ENCODE results near the gene STARD5.
"Not testable (repeated sequence)": the region's sequence is repeated elsewhere in the genome, so short reads cannot be mapped to it uniquely, and the experiment has no call there.

The STARD5 gene

DNA sequence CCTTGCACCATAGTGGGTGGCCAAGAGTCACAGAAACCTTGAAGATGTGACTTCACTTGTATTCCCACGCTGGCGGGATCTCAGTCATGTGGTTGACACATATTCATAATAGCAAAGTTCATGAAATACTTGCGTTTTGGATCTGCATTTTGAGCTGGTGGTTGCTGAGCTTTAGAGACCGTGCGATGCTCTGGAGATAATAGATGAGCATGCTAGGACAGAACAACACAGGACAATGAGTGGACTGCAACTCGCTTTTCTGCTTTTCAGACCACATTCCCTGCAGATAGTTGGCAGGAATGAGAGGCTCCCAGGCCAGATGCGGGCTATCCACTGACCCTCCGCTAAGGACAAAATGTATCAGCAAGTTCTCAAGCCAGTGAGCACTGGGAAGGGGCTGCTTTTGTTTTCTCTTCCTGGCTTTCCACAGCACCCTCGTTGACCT is 13.8 kb upstream of the STARD5 start:
- DNase-seq (ENCODE audit: low read depth in 2 of 3, low spot score in 2 of 3), result no peak

DNA sequence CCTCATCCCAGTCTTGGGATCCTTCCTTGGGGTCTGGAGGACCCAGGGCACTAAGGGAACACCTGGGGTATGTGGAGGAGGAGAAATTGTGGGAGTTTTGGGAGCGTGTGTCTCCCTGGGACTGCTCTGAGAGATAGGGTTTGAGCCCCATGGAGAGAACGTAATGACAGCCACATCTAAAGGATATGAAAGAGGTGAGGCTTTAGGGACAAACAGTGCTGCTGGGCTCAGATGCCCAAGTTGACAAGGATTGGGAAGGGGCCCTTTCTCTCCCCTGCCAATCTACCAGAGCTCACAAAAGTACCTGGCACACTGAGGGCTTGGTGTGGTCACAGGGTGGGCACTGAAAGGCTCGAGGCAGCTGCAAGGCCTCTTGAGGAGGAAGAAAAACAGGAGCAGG is 13.3 kb upstream of the STARD5 start:
- no peak for DNase-seq (ENCODE audit: low read depth in 2 of 3, low spot score in 2 of 3)

DNA sequence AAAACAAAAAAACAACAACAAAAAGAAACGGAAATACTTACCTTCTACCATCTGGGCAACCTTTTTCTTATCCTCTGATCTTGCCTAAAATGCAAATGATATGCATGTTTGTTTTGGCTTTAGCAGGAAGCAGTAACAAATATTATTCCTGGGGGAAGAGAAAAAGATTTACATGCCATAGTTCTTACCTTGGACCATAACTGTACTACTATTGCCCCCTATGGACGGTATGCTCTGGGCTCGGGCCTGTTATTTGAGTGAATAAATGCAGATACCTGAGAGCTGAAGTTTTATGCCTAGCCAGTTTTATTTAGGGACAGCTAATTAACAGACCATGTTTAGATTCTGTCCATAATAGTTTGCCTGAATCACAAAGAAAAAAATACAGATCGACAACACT is 12.6 kb upstream of the STARD5 start:
- no peak for DNase-seq (ENCODE audit: low read depth in 2 of 3, low spot score in 2 of 3)

DNA sequence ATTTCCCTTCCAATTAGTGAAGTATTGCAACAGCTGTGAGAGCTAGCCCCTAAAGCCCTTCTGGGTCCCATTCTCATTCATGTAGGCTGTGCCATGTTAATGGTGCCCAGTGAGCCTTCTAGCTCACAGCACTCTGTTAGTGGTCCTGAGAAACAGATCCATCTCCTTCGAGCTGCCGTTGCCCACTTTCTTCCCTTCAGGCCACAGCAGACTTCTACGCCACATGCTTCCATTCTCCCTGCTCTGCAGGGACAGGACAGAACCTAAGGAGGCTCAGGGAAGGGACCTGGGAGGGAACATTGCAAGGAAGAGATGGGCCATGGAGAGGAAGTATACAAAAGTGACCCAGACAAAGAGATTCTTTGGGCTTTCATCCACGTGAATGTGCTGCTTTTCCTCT is 11.7 kb upstream of the STARD5 start:
- no peak for DNase-seq (ENCODE audit: low read depth in 2 of 3, low spot score in 2 of 3)

DNA sequence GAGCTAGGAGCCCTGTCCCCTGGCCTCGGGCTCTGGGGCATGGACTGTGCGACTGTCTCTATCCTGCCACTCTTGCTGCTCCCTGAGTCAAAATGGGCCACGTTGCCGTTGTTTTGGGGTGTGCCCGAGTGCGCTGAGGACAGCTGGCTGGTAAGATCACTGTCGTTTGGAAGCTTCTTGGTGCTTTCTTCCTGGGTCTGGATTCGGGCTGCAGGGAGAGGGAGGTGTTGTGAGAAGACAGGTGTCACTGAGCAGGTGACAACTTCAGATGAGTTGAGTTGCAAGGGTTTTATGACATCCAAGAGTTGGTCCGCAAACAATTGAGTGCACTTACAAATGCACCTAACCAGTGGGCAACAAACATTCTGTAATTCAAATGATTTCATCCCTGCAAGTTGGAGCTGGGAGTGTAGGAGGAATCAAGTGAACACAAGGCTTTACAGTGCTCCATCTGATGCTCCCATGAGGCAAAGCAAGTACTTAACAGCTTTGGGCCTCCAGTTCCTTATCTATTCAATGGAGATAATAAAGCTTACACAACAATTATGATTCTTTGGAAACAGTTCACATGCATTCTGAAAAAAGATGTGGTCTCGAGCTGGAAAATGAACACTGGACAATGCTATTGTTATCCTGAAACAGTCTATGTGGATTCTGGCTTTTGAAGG is 11.0 kb upstream of the STARD5 start:
- no peak for DNase-seq (ENCODE audit: low read depth in 2 of 3, low spot score in 2 of 3)

DNA sequence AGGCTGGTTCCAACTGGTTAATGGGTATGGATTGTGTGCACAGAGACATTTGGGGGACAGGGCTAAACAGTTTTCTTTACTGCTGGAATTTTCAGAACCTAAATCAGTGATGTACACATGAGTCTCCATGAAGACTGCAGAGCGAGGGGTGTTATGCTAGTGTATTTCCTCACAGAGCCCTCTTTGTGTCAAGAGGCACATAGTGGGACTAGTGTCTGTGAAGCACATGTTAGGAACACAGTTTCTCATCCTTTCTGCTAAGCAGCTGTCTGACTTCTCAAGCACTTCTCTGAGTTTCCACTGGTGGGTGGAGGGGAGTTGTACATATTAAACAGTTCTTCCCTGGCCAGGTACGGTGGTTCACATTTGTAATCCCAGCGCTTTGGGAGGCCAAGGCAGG is 9.4 kb upstream of the STARD5 start:
- DNase-seq (ENCODE audit: low read depth in 2 of 3, low spot score in 2 of 3), result no peak

DNA sequence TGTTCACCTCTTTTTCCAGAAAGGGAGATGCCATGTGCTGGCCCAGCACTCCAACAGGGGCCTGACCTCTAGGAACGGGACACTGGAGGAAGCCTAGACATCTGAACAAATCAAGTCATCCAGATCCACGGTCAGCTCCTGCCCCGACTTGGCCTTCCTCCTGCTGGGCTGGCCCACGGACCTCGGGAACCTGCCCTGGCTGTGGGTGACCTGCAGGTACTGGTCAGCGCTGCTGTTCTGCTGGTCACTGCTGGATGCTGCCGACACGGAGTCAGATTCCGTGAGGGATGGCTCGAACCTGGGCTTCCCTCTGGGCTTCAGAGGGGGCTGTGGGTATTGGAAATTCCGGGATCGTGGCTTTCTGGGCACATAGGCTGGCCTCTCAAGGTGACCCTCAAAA is 8.4 kb upstream of the STARD5 start:
- DNase-seq (ENCODE audit: low read depth in 2 of 3, low spot score in 2 of 3), result no peak

DNA sequence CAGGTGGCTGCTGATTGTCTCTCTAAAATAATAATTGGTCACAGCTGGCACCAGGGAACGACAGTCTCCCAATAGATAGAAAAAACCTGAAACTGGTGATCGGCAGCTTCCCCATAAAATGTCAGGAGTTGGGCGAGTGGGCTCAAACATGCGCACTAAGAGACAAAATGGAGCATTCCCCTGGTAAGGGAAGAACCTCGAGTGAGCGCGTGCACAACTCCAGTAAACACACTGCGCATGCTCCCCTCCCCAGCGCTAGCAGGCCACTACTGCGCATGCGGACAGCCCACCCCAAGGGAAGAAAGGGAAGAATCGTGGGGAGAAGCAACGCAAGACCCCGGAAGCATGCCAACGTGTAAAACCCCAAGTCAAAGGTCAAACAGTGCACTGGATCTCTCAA is 7.7 kb upstream of the STARD5 start:
- no peak for DNase-seq (ENCODE audit: low read depth in 2 of 3, low spot score in 2 of 3)

DNA sequence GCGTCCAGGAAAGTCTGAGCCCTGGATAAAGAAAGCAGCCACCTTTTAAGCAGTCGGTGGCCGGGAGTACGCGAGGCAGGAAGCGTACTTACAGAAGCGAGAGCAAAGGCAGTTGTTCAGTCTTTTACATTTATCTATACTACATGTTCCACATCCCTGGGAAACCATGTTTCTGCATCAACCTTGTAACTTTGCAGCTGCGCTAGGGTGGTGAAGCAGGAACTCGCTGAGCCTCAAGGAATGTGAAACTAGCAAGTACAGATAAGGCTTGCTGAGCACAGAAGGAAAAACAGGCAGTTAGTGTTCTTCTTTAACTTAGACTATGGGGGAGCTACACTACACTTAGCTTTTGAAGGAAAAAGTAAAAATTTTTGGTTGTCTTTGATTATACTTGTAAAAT is 7.2 kb upstream of the STARD5 start:
- DNase-seq (ENCODE audit: low read depth in 2 of 3, low spot score in 2 of 3), result not testable (repeated sequence)

DNA sequence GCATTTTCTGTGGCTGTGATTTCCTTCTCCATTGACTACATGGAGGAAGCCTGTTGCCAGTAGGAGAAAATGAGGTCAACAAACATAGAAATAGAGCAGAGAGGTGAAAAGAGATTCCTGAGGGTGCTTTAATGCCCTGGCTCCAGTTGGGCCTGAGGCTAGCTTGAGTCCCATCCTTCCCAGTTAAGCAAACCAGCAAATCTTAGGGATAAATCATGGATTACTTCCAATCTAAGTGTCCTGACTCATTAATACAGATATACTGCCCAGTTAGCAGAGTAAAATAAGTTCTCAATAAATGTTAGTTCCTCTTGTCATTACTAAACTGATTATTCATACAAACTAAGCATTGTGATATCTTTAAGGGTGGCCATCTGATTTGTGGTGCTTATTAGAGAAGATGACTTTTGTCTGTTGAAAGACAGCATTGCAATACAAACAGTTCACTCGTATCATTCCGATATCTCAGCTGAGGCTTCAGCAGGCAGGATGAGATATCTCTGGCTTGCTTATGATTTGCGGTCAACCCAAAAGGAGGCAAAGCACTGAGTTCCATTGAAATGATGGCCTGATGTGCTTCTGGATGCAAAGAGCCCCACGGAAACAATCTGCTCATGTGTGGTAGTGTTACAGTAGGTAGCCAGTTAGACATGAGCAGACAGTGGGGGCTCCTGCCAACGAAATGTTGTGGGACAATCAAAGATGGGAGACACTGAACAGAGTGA is 6.6 kb upstream of the STARD5 start:
- DNase-seq (ENCODE audit: low read depth in 2 of 3, low spot score in 2 of 3), result no peak

DNA sequence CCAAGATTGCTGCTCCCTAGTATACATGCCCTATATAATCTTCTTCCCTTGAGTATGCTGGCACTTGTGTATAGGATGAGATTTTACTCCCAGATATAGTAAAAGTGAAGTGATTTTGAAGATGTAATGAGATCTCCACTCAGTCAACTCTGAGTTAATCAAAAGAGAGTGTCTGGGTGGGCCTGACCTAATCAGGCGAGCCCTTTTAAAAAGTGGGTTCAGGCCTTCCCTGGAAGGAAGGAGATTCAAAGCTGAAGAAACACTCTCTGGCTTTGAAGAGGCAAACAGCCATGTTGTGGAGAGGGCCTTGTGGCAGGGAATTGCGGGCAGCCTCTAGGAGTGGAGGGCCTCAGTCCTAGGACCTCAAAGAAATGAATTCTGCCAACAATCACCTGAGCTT is 5.5 kb upstream of the STARD5 start:
- no peak for DNase-seq (ENCODE audit: low read depth in 2 of 3, low spot score in 2 of 3)

DNA sequence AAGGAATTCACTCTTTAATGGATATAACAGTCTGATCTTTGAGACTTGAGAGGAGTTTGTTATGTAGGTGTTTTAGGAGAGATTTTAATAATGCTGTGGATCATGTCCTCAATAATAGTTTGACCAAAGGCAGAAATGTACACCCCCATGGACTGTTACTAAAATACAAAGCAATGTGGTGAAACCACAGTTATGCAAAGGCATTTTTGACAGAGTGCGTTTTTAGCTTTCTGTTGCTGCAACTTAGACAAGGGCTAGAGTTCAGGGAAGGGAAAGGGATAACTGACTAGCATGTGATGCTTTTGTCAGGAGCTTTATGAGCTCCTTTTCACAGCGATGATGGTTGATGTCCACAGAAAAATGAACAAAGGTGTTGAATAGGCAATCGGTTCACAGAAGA is 3.6 kb upstream of the STARD5 start:
- DNase-seq (ENCODE audit: low read depth in 2 of 3, low spot score in 2 of 3), result no peak

DNA sequence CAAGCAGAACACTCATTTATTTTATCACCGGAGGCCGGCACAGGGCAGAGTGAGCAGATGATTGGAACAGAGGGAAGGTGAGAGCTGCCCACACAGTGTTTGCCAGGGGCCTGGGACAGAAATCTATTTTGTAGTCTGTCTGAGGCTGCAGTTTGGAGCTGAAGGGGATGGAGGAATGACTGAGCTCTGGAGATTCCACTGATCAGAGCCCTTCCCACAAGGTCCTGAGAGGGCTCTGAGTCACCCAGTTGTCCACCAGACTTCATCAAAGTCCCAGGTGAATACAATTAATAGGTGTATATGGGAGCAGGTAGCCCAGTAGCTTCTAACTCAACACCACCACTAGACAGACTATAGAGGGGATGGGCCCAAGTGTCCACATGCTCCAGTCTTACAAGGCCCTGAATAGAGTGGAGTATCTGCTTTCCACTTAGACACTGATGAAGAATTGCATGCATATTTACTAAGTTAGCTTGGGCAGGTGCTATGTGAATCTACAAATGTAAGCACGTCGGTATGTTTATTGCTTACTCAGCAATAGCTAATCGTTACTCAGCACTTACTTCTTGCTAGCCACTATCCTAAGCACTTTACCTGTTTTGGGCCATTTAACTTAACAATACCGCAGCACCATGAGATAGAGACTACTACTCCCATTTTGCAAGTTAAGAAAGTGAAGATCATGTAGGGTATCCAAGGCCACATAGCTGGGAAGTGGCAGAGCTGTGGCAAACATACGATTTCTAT is 2.7 kb upstream of the STARD5 start:
- no peak for DNase-seq (ENCODE audit: low read depth in 2 of 3, low spot score in 2 of 3)

DNA sequence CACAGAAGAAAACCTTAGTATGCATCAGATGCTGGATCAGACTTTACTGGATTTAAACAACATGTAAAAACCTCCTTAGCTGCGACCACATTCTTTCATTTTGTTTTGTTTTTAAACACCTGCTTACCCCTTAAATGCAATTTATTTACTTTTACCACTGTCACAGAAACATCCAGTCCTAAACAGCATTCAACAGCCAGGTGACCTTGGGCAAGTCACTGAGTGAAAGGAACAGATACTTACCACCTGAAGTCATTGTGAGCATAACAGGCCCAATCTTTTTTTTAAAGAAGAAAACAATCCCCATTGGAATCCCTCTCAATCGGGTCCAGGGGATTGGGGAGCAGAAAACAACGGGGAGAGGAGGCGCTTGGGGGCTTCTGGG is 390 bp downstream of the STARD5 start:
- DNase-seq (ENCODE audit: low read depth in 2 of 3, low spot score in 2 of 3), result no peak

DNA sequence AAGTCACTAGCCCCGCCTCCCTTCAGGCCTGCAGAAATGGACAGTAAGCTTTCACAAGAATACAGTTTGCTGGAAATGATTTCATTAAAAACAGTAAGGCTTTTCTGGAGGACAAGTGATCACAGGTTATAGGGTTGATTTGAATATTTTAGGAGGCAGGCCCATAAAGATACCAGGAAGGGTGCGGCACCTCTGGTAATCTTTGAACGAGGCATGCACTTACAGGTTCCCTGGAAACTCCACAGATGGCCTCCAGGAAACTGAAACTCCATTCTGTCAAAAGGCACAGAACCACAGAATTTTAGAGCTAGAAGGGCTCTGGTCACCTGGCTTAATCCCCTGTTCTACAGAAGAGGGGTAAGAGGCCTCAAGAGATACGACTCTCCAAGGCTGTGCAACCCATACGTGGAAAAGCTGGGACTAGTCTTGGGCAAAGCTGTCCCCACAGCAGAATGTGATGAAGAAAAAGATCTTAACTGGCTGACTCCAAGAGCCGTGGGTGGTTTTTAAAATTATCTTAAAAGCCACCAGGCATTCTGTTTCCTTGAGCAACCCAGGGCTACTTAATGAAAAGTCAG is 1.2 kb downstream of the STARD5 start:
- DNase-seq (ENCODE audit: low read depth in 2 of 3, low spot score in 2 of 3), result no peak

DNA sequence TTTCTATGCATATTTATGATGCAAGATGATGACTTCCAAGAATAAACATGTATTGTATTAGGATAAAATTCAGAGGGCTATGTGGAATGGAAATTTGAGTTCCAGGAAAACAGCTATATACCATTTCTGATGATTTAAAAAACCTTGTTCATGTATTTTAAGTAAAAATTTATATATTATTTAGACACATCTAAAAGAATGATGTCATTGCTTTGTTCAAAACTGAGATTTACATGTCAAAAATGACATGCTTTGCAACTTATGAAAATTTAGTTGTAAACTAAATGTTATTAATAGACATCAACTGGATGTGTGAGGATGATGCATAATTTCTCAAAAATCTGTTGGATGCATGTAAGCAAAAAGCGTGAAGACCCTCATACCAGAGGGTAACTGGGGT is 2.3 kb downstream of the STARD5 start:
- no peak for DNase-seq (ENCODE audit: low read depth in 2 of 3, low spot score in 2 of 3)

DNA sequence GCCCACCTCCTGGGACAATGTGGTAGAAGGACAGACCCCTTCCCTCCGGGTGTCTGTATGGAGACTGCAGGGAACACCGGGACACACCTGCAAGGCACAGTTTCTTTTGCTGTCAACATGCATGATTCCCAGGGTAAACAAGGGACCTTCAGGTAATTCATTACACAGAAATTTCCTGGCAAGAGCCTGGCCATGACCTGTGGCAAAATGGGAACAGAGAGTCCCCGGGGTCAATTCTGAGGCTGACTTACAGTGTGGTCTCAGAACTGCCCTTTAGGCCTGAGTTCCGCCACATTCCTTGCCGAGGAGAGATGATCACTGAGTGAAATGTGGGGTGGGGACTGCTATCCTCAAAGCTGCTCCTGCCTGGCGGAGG is 6.3 kb downstream of the STARD5 start:
- no peak for DNase-seq (ENCODE audit: low read depth in 2 of 3, low spot score in 2 of 3)

DNA sequence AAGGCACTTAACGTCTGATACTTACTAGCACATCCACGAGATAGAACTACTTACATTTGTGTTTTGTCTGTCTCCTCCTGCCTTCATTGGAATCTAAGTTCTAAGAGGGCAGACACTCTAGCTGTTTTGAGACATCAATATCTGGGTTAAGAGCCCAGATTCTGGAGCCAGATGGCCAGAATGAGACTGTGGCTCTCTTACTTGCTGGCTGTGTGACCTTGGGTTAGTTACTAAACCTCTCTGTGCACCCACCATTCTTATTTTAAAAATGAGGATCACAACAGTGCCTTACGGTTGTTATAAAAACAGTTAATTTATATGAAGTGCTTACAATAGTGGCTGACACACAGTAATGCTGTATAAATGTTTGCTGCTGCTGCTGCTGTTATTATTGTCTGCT is 7.7 kb downstream of the STARD5 start:
- DNase-seq (ENCODE audit: low read depth in 2 of 3, low spot score in 2 of 3), result no peak

DNA sequence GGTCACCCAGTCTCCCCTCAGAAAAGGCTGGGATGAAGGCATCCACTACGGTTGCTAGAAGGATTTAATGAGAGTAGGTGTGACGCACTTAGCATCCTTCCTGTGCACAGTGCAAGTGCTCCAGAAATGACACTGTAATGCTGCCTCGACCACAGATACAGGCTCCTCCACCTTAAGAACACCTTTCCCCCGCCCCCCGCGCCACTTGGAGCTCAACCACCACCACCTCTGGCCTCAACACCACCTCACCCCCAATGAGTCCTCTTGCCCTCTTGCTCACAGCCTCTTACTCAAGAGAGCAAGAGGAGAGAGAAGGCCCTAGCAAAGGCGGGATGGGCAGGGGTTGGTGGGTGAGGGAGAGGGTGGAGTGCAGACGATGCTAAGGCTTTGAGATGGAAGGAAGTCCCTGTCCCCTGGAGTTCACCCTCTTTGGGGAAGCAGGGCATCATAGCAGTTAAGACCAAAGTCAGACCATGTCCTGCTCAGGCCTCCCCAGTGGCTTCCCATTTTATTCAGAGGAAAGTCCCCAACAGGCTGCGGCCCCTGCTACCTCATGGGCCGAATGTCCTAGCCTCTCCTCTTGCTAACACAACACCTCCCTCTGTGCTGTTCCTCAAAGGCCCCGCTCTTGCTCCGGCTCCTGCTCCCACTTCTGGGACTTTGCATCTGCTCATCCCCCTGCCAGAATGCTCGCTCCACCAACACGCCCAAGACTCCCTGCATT is 8.3 kb downstream of the STARD5 start:
- DNase-seq (ENCODE audit: low read depth in 2 of 3, low spot score in 2 of 3), result no peak

DNA sequence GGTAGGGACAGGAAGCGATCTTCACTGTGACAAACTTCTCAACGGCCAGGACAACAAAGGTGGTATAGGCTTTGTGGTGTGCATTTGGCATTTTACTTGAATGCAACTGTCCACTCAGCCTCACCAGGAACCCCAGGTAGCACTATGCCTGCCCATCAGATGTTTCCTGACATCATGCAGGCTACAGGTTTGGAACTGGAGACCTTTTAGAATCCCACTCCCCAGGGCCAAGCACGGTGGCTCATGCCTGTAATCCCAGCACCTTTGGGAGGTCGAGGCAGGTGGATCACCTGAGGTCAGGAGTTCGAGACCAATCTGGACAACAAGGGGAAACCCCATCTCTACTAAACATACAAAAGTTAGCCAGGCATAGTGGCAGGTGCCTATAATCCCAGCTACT is 9.6 kb downstream of the STARD5 start:
- no peak for DNase-seq (ENCODE audit: low read depth in 2 of 3, low spot score in 2 of 3)

DNA sequence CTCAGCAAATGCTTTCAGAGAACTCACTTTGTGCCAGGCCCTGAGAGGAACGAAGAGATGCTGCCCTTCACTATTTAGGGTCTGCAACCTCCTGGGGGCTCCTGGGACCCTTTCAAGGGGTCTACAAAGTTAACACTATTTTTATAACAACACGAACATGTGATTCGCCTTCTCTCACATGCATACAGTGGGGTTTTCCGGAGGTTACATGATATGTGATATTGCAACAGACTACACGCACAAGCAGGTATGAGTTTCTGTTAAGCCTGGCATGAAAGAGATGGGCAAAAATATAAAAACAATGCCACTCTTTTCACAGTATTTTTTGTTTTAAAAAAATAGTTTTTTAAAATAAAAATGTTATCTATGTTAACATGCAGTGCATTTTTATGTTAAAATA is 10.3 kb downstream of the STARD5 start:
- DNase-seq (ENCODE audit: low read depth in 2 of 3, low spot score in 2 of 3), result no peak
